GM12801 (cell line): Measurements from ENCODE around the gene ARVCF.

ENCODE experiments used
- TF ChIP-seq, protein P1 (sequence below): IDR thresholded peaks from one replicate; pipeline ENCODE4 v1.5.1; 2011; ENCODE audit warnings: control low read depth; ENCODE audit not compliant: insufficient read length; ENCODE audit errors: extremely low read depth

ARVCF gene

DNA sequence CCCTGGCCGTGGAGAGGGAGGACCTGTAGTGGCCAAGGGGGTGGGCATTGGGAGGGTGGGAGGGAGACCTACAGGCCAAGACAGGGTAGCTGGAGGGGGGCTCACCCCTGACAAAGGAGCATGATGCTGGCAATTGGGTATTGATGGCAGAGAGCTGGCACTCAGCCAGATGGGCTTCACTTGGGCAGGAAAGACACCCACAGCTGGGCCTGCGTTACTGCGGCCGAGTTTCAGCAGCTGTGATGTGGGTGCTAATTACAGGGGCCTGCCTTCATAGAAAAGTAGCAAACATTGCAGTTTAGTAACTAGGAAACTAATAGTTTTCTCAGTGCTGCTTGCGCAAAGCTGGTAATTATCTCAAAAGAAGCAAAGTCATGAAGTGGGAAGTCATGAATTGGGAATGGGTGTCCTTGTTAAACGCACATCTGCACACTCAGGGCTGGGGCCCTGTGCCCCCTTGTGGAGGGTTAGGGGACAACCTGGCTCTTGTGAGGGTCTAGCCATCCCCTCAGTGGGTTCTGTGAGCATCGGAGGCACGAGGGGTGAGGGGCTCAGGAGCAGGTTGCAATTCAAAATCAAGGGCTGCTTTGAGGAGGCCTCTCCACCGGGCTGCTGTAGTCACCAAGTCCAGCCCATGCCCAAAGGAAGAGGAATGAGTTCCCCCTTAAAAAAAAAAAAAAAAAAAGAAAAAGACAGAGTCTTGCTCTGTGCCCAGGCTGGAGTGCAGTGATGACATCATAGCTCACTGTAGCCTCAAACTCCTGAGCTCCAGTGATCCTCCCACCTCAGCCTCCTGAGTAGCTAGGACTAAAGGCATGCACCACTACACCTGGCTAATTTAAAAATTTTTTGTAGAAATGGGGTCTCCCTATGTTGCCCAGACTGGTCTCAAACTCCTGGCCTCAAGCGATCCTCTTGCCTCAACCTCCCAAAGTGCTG, 50.6 kb downstream of the ARVCF start:
- TF ChIP-seq, protein P1, sequence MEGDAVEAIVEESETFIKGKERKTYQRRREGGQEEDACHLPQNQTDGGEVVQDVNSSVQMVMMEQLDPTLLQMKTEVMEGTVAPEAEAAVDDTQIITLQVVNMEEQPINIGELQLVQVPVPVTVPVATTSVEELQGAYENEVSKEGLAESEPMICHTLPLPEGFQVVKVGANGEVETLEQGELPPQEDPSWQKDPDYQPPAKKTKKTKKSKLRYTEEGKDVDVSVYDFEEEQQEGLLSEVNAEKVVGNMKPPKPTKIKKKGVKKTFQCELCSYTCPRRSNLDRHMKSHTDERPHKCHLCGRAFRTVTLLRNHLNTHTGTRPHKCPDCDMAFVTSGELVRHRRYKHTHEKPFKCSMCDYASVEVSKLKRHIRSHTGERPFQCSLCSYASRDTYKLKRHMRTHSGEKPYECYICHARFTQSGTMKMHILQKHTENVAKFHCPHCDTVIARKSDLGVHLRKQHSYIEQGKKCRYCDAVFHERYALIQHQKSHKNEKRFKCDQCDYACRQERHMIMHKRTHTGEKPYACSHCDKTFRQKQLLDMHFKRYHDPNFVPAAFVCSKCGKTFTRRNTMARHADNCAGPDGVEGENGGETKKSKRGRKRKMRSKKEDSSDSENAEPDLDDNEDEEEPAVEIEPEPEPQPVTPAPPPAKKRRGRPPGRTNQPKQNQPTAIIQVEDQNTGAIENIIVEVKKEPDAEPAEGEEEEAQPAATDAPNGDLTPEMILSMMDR: no peak

DNA sequence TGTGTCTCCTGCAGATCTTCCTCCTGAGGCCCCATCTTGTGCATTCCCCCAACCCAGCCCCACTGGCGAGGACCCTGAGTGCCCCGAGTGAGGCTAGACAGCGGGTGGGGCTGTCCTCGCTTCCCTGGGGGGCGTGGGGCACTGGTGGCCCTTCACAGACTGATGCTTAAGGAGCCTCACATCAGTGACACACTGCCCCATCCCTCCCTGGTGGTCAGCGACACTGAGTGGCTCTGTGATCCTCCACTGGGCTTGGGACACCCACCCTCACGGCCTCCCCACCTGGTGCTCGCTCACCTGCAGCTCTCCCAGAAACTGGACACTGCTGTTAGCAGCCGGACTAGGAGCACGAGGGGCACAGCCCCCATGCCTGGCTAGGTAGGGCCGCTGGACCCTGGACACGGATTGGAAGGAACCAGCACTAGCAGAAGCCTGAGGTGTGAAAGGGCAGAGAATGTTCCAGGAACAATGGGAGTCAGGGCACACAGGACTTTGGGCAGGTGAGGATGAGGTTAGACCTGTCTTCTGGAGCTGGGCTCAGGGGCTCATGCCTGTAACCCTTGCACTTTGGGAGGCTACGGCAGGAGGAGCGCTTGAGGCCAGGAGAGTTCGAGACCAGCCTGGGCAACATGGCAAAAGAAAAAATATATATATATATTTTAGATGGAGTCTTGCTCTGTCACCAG, 51.8 kb downstream of the ARVCF start:
- TF ChIP-seq, protein P1: no peak

DNA sequence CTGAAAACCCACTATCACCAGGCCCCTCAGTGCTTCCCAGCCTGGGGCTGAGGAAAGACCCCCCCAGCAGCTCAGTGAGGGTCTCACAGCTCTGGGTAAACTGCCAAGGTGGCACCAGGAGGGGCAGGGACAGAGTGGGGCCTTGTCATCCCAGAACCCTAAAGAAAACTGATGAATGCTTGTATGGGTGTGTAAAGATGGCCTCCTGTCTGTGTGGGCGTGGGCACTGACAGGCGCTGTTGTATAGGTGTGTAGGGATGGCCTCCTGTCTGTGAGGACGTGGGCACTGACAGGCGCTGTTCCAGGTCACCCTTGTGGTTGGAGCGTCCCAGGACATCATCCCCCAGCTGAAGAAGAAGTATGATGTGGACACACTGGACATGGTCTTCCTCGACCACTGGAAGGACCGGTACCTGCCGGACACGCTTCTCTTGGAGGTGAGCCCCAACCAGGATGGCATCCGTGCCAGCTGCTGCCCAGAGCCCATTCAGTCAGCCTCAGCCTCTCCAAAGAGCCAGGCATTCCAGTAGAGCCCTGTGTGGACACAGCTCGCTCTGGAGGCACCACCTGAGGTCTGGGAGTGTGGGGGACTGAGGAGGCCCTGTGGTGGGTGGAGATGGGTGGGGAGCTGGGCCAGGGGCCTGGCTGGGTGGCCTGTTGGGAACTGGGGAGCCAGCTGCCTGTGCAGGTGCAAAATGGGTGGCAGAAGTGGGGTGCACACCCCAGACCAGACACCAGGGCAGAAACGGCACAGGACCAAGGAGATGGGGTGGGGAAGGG, 52.6 kb downstream of the ARVCF start:
- TF ChIP-seq, protein P1: no peak

DNA sequence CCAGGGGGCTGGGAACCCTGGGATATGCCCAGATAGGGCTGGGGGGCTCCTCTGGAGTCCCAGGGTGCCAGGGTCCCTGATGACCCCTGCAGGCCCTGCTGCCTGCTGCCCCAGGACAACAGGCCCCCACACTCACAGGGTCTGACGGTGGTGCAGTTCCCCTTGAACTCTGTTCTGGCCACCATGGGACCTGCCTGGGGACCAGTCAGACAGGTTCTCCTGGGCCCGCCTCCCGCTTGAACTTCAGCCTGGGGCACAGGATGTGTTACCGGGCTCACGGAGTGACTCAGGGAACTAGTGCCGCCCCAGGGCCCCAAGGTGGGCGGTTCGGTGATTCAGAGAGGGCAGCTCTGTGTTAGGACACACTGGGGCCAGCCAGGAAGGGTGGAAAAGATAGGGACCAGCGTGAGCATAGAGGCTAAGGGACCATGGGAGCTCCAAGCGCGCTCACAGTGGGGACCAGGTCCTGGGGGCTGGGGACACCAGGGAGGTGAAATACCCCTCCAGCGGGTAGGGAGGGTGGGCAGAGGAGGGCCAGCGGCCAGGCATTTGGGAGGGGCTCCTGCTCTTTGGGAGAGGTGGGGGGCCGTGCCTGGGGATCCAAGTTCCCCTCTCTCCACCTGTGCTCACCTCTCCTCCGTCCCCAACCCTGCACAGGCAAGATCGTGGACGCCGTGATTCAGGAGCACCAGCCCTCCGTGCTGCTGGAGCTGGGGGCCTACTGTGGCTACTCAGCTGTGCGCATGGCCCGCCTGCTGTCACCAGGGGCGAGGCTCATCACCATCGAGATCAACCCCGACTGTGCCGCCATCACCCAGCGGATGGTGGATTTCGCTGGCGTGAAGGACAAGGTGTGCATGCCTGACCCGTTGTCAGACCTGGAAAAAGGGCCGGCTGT, 53.5 kb downstream of the ARVCF start:
- TF ChIP-seq, protein P1: no peak

DNA sequence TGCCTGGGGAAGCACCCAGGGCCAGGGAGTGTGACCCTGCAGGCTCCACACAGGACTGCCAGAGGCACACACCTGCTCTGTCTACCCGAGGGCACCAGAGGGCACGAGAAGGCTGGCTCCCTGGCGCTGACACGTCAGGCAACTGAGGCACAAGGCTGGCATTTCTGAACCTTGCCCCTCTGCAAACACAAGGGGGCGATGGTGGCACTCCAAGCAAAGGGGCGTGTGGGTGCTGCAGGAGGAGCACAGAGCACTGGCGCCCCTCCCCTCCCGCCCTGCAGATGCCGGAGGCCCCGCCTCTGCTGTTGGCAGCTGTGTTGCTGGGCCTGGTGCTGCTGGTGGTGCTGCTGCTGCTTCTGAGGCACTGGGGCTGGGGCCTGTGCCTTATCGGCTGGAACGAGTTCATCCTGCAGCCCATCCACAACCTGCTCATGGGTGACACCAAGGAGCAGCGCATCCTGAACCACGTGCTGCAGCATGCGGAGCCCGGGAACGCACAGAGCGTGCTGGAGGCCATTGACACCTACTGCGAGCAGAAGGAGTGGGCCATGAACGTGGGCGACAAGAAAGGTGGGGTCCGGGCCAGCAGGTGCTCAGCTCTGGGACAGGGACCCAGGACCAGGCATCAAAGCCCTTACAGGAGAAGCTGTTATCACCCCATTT, 54.2 kb downstream of the ARVCF start:
- TF ChIP-seq, protein P1: no peak

DNA sequence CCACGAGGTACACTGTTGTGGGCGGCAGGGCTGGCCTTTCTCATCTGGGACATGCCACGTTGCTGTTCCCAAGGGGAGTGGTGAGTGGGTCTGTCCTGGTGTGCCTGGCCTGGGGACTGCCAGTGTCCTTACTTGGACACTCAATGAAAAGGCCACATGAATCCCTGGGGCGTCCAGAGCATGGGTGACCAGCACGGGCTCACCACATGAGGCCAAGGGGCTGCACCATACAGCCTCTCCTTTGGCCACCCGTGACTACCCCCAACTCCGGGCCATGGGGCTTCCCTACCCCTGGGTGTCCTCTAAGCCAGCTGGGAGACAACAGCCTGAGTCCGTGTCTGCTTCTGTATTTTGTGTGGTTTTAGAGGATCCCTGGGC, 54.8 kb downstream of the ARVCF start:
- TF ChIP-seq, protein P1: no peak
